Measurements from ENCODE around the gene POLD3. TPM values are rescaled to one million over a fixed set of nuclear protein-coding genes. Genes with fewer than 3 reads are reported as not detected.
"Not testable (repeated sequence)": the region's sequence is repeated elsewhere in the genome, so short reads cannot be mapped to it uniquely, and the experiment has no call there.

Gene POLD3
- total RNA-seq, 2 experiments from 2014 or later: 46.6 to 50.0 TPM

DNA sequence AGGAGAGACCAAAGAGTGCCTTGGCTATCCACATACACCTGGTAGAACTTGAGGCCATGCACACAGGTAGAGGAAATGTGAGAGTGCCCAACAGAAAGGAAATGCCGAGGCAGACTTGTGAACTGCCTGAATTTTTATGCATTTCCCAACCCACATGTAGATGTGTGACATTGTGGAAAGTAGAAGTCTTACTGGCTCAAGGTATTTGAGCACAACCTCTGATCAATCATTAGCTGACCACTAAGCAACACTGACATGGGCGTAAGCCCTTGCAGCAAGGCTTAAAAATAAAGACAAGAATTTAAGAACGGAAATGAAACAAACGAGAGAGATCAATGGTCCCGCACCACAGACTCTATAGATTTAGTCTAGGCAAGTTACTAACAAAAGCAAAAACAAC, 62.6 kb downstream of the POLD3 start:
- peaks cover 5% of the 10 kb centered on the region for H3K9me3 Mint-ChIP-seq
- POLR2A ChIA-PET: no interaction called here
- H3K36me3 Mint-ChIP-seq: peaks cover 76% of the 10 kb centered on the region
- no peaks in the 10 kb centered on the region for H3K27me3 Mint-ChIP-seq
- DNase-seq: no peak
- no peak overlapping the region for H3K27ac Mint-ChIP-seq
- H3K4me3 Mint-ChIP-seq: no peak overlapping the region
- no peak for ATAC-seq (ENCODE audit: low read depth)
- no peaks in the 10 kb centered on the region for H3K4me1 Mint-ChIP-seq

DNA sequence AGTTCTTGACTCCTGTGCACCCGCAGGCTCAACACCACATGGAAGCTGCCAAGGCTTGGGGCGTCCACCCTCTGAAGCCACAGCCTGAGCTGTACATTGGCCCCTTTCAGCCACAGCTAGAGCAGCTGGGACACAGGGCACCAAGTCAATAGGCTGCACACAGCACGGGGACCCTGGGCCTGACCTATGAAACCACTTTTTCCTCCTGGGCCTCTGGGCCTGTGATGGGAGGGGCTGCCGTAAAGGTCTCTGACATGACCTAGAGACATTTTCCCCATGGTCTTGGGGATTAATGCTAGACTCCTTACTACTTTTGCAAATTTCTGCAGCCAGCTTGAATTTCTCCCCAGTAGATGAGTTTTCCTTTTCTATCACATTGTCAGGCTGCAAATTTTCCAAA, 66.7 kb downstream of the POLD3 start:
- H3K36me3 Mint-ChIP-seq: peaks cover 58% of the 10 kb centered on the region
- POLR2A ChIA-PET, DNase-seq: not testable (repeated sequence)

DNA sequence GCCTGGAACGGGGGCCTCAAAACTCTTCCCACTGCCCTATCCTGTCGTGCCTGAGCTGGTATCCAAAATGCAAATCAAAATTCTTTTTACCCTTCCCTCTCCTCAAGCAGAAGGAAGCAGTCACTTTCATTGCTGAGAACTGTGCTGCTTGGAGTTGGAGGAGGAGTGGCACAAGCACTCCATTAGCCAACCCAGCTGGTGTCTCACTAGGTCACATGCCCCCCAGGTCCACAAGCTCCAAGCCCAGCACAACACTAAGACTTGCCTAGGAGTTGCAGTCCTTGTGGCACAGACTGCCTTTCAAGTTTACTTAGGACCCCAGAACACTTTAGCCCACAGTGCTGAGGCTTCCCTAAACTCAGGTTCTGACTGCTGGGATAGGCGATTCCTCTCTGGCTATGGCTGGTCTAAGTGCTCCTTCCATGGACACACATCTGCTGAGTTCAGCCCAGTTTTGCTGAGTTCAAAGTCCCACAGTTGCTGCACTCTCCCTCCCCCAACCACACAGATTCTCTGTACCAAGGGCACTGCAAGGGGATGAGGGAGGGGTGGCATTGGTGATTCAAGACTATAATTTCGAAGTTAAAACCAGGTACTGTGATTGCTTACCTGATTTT, 70.2 kb downstream of the POLD3 start:
- Mint-ChIP-seq H3K4me3 (no peak overlapping the region), H3K9me3 (peaks cover 5% of the 10 kb centered on the region), H3K27ac (no peak overlapping the region), H3K27me3 (no peaks in the 10 kb centered on the region), H3K4me1 (no peaks in the 10 kb centered on the region), H3K36me3 (peaks cover 39% of the 10 kb centered on the region)
- ATAC-seq (ENCODE audit: low read depth) (no peak), DNase-seq (no peak)
- POLR2A ChIA-PET: no interaction called here

More for the DNA sequence above, 66.7 kb downstream of the POLD3 start:
- not testable (repeated sequence) for H3K4me3 Mint-ChIP-seq; H3K9me3 Mint-ChIP-seq; H3K4me1 Mint-ChIP-seq; ATAC-seq (ENCODE audit: low read depth); H3K27me3 Mint-ChIP-seq; H3K27ac Mint-ChIP-seq

DNA sequence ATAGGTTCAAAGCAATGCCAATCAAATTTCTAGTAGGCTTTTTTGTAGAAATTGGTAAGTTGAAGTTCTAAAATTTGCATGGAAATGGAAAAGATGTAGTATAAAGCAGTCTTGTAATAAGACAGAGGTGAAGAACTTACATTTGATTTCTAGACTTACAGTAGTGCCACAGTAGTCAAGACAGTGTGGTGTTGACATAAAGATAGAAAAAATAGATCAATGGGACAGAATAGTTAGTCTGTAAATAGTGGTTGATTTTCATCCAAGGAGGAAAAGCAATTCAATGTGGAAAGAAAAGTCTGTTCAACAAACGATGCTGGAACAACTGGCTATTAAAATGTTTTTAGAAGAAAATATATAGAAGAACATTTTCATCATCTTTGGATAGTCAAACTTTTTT, 70.9 kb downstream of the POLD3 start:
- Mint-ChIP-seq H3K27ac (no peak overlapping the region), H3K9me3 (peaks cover 1% of the 10 kb centered on the region), H3K27me3 (no peaks in the 10 kb centered on the region), H3K4me3 (no peak overlapping the region), H3K36me3 (peaks cover 33% of the 10 kb centered on the region), H3K4me1 (no peaks in the 10 kb centered on the region)
- POLR2A ChIA-PET: no interaction called here
- DNase-seq: no peak
- ATAC-seq (ENCODE audit: low read depth): no peak

DNA sequence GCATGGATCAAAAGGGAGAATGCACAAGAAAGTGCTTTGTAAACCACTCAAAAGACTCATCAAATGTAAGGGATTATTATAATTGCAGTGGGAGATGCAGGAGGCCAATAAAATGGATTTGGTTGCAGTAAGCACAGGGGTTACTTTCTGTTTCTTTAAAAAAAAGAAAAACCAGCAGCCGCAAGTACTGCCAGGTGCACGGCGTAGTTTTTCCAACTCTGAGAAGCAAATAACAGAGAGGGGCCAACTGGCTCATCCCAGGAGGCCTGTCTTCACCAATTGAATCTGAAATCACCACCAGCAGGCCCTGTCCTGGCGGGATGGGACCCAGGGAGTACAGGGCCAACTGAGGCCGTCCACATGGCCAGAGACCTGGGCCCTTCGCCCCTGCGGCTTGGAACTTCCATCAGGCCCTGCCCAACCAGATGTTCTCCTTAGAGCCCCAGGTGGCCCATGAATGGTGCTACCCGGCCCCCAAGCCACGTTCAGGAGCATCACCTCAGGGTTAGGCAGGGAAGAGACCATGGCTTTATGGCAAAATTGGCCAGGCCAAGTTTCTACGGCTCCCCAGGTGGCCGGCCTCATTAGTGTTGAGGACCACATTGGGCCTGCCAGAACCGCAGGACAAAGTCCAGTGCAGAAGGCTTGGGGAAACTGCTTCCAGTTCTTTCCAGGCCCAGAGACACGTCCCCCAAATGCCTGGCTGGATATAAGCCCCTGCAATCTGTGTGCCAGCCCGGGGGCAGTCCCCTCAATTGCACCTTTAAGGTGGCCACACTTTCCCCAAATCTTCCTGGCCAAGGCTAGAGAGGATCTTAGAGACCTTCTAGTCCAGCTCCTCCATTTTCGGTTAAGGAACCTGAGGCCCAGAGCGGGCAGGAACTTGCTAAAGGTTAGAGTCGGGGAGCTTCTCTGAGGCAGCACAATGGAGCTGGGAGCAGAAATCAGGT, 77.1 kb downstream of the POLD3 start:
- H3K9me3 Mint-ChIP-seq: no peaks in the 10 kb centered on the region
- peaks cover 2% of the 10 kb centered on the region for H3K4me1 Mint-ChIP-seq
- ATAC-seq (ENCODE audit: low read depth) (no peak), DNase-seq (no peak)
- H3K27ac Mint-ChIP-seq: no peak overlapping the region
- H3K4me3 Mint-ChIP-seq: no peak overlapping the region
- POLR2A ChIA-PET: no interaction called here
- H3K27me3 Mint-ChIP-seq: no peaks in the 10 kb centered on the region
- H3K36me3 Mint-ChIP-seq: peaks cover 2% of the 10 kb centered on the region

DNA sequence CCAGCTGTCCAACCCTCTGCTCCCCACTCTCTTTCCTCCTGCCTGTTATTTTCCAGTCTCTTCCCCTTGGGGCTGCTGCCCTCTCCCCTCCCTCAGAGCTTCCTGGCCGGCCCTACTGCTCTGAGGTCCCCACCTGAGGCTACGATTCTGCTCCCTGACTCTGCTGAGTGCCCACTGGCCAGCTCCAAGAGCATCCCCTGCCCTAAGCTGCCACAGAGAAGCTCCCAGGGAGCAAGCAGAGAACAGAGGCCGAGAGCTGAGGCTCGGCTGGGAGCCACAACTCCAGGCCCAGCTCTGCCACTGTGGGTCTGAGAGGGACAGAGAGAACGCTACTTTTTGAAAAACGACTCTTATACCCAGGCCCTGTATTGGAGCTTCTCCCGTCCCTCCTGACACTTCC, 77.8 kb downstream of the POLD3 start:
- no peaks in the 10 kb centered on the region for H3K27me3 Mint-ChIP-seq
- no peak overlapping the region for H3K27ac Mint-ChIP-seq
- H3K4me1 Mint-ChIP-seq: peaks cover 2% of the 10 kb centered on the region
- H3K4me3 Mint-ChIP-seq: no peak overlapping the region
- H3K36me3 Mint-ChIP-seq: peaks cover 2% of the 10 kb centered on the region
- no peak for ATAC-seq (ENCODE audit: low read depth)
- H3K9me3 Mint-ChIP-seq: no peaks in the 10 kb centered on the region
- DNase-seq: no peak
- POLR2A ChIA-PET: no interaction called here

DNA sequence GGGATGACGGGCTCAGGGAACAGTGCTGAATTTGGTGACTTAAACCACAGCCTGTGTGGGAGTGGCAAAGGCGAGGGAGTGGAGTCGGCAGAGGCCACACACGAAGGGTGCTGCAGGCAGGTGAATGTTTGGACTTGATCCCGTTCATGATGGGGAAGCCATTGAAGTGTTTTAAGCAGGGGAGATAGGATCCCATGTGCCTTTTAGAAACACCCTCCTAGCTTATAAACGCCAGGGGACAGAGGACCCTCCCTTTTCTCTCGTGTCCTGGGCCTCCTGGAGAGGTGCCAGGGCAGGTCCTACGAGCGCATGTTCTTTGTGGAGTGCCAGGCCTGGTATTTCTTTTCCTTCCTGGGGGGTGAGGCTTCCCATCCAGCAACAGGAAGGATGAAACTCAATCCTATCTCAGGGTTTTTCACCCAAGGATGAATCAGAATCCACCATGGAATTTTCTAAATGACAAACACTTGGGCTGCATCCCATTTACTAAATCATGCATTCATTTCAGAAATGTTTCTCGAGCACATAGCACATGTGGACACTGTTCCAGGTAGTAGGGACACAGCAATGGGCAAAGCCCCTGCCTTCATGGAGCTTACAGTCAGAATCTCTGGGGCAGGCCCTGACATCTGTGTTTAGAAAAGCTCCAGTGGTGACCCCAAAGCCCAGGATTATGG, 79.3 kb downstream of the POLD3 start:
- Mint-ChIP-seq H3K36me3 (peaks cover 2% of the 10 kb centered on the region), H3K27ac (no peak overlapping the region), H3K4me1 (peaks cover 2% of the 10 kb centered on the region), H3K4me3 (no peak overlapping the region), H3K27me3 (no peaks in the 10 kb centered on the region), H3K9me3 (no peaks in the 10 kb centered on the region)
- DNase-seq: no peak
- no peak for ATAC-seq (ENCODE audit: low read depth)
- POLR2A ChIA-PET: no interaction called here

DNA sequence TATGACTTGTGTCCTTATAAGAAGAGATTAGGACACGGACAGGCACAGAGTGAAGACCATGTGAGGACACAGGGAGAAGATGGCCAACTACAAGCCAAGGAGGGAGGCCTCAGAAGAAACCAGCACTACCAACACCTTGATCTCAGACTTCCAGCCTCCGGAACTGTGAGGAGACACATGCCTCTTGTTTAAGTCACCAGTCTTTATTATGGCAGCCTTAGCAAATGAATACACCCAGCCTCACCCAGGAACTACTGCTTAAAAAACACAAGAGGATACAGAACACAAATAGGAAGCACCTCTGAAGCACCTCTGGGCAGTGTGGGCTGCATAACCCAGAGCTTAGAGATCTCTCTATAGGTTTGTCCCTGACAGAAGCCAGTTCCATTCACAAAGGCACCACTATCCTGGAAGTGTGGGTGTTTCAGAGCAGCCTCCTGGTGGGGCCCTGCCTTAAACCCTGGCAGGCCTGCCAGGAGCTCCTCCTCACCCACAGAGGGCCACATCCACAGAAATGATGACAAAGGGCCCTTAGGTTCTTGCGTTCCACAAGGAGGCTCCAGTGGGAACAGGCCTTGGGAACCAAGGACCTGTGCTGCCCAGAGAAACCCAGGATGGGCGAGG, 80.1 kb downstream of the POLD3 start:
- Mint-ChIP-seq H3K4me3 (no peak overlapping the region), H3K36me3 (peaks cover 2% of the 10 kb centered on the region), H3K4me1 (peaks cover 2% of the 10 kb centered on the region), H3K9me3 (no peaks in the 10 kb centered on the region), H3K27me3 (no peaks in the 10 kb centered on the region), H3K27ac (no peak overlapping the region)
- POLR2A ChIA-PET: no interaction called here
- no peak for ATAC-seq (ENCODE audit: low read depth)
- no peak for DNase-seq

DNA sequence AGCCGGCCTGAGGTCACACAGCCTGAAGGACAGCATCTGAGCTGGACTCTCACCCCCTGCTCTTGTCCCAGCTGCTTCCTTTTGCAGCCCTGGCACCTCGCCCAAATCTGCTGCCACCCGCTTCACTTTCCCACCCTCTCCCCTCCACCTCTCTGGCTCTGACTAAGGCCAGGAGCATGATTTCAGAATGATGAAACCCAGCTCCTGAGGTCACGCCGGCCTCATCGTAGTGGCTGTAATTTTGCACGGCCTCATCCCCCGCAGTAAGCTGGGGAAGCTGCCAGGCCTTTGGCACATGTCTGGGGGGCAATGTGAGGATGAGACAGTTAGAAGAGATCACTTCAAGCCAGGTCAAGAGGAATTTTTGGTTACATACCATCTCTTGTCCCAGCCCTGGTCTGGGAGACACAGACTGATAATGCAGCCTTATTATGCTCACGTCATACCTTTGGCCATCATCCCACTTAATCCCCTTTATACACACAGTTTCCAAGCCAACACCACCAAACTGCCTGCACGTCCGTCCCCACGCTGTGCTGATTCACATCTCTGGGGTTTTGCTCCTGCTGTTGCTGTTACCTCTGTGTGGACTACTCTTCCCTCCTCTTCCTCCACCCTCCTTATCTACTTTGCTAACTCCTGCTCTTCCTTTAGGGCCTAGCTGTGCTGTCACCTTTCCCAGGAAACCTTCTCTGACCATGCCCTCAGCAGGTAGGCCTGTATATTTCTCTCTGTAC, 80.7 kb downstream of the POLD3 start:
- Mint-ChIP-seq H3K27ac (no peak overlapping the region), H3K4me3 (no peak overlapping the region), H3K4me1 (peaks cover 2% of the 10 kb centered on the region), H3K36me3 (peaks cover 2% of the 10 kb centered on the region), H3K27me3 (no peaks in the 10 kb centered on the region), H3K9me3 (no peaks in the 10 kb centered on the region)
- no peak for DNase-seq
- ATAC-seq (ENCODE audit: low read depth): no peak
- POLR2A ChIA-PET: no interaction called here

DNA sequence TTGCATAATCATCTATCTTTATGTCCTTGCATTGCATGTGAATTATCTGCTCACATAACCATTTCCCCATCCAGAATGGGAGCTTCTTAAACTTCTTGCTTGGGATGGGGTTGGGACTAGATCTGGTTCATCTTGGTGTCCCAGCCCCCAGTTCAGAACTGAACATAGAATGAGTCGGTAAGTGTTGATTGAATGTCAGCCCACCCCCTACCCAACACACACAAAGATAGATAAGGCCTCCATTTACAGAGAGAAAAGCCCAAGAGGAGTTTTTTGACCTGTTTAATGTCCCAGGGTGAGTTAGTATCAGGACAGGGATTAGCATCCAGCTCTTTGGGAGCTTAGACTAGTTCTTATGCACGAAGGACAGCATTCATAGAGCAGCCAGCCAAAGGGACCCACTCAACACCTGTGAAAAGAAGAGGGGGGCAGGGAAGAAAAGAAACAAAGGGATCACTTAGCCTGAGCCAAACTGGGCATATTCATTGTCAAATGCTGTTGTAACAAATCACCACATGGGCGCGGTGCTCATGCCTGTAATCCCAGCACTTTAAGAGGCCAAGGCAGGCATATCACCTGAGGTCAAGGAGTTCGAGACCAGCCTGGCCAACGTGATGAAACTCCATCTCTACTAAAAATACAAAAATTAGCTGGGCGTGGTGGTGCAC, 81.4 kb downstream of the POLD3 start:
- H3K4me3 Mint-ChIP-seq: no peak overlapping the region
- H3K4me1 Mint-ChIP-seq: peaks cover 2% of the 10 kb centered on the region
- peaks cover 2% of the 10 kb centered on the region for H3K36me3 Mint-ChIP-seq
- no peak overlapping the region for H3K27ac Mint-ChIP-seq
- POLR2A ChIA-PET: no interaction called here
- no peak for DNase-seq
- H3K9me3 Mint-ChIP-seq: no peaks in the 10 kb centered on the region
- no peak for ATAC-seq (ENCODE audit: low read depth)
- no peaks in the 10 kb centered on the region for H3K27me3 Mint-ChIP-seq

DNA sequence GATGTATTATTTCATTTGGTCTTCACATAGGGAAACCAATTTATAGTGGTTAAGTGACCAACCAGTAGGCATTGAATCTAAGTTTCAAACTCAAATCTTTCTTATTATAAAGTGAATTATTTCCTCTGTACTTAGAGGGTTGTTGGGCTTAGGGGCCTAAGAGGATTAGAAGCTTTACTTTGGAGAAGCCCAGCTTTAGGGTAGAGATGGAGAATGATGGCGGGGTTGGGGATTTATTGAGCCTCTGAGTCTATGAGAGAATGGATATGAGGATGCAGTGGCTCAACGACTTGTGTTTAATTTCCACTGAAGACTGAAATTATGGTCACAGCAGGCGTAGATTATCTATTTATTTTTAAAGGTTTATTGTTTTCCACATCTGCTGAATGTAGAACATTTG, 83.4 kb downstream of the POLD3 start:
- DNase-seq (no peak), ATAC-seq (ENCODE audit: low read depth) (no peak)
- peaks cover 2% of the 10 kb centered on the region for H3K36me3 Mint-ChIP-seq
- POLR2A ChIA-PET: no interaction called here
- H3K4me1 Mint-ChIP-seq: peaks cover 2% of the 10 kb centered on the region
- H3K4me3 Mint-ChIP-seq: no peak overlapping the region
- no peaks in the 10 kb centered on the region for H3K27me3 Mint-ChIP-seq
- no peak overlapping the region for H3K27ac Mint-ChIP-seq
- H3K9me3 Mint-ChIP-seq: no peaks in the 10 kb centered on the region

DNA sequence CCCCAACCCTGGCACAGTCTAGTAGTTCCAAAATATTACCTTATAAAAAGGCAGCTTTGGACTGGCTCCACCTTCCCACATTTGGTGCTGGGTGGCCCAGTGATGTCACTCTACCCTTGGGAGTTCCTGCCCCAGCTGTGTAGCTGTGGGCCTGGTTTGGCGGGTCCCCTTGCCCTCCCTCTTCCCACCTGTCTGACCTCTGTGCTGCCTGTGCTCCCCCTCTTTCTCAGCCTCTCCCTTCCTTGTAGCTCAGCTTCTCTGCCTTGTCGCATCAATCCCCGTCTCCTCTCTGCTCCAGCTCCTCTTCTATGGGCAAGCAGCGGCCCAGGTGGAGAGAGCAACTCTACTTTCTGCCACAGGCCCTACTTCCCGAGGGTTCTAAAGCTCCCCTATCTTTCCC, 84.2 kb downstream of the POLD3 start:
- Mint-ChIP-seq H3K9me3 (no peaks in the 10 kb centered on the region), H3K27ac (no peak overlapping the region), H3K4me1 (peaks cover 2% of the 10 kb centered on the region), H3K36me3 (no peaks in the 10 kb centered on the region), H3K27me3 (no peaks in the 10 kb centered on the region), H3K4me3 (no peak overlapping the region)
- POLR2A ChIA-PET: no interaction called here
- no peak for ATAC-seq (ENCODE audit: low read depth)
- DNase-seq: no peak

DNA sequence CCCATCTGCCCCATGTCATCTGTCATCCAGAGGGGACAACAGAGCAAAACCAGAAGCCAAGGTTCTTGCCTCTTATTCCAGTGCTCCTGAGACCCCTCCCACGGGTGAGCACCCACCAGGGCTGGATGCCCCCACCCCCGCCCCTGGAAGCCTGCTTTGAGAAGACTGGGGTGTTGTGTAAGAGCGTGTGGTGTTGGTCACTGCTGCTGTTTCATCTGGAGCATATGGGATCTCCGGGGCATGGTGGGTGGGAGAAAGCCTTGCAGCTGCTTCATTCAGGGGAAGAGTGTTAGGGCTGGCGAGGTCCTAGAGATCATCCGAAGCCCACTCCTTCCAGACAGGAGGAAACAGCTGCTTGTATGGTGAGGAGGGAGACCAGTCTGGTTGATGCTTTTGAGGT, 84.7 kb downstream of the POLD3 start:
- no peaks in the 10 kb centered on the region for H3K27me3 Mint-ChIP-seq
- H3K27ac Mint-ChIP-seq: no peak overlapping the region
- no peak for DNase-seq
- no peak overlapping the region for H3K4me3 Mint-ChIP-seq
- no peak for ATAC-seq (ENCODE audit: low read depth)
- peaks cover 2% of the 10 kb centered on the region for H3K4me1 Mint-ChIP-seq
- no peaks in the 10 kb centered on the region for H3K9me3 Mint-ChIP-seq
- POLR2A ChIA-PET: no interaction called here
- H3K36me3 Mint-ChIP-seq: no peaks in the 10 kb centered on the region
